Measurements from ENCODE around the gene MARCHF10.

- no peak for TF ChIP-seq CTCF (IDR thresholded peaks at IDR 0.05)
- TF ChIP-seq POLR2AphosphoS5 (IDR thresholded peaks at IDR 0.05; ENCODE audit: low read depth, low read length), result no peak
- no peak for TF ChIP-seq TCF7L2 (IDR thresholded peaks at IDR 0.05; ENCODE audit: low read depth, low read length)
These were observed 18.8 kb upstream of the MARCHF10 start for GRCh38 chr17:62826956-62827355.

Measured in Panc1 (cell line).